K562 (cell line): Measurements from ENCODE around the gene TMEM214. TPM values are rescaled to one million over a fixed set of nuclear protein-coding genes. Genes with fewer than 3 reads are reported as not detected.

ENCODE experiments used
- BACH1 ChIP-seq: fragments of 200-800 bp; sonication (Bioruptor generic); IDR thresholded peaks from 2 replicates; pipeline ENCODE4 v1.6.1; 2016; ENCODE audit warnings: missing genetic modification characterization, missing compliant biosample characterization
- CHCHD3 ChIP-seq: fragments of 250-450 bp; sonication (Bioruptor Pico); IDR thresholded peaks from 2 replicates; pipeline ENCODE4 v2.1.2; 2022; ENCODE audit warnings: mild to moderate bottlenecking
- E2F3 ChIP-seq: fragments of 250-450 bp; sonication (Bioruptor Pico); IDR thresholded peaks from 2 replicates; pipeline ENCODE4 v1.4.0; 2020; ENCODE audit warnings: mild to moderate bottlenecking
- FOXJ2 ChIP-seq: fragments of 200-800 bp; sonication (Bioruptor generic); IDR thresholded peaks from 2 replicates; pipeline ENCODE4 v1.6.1; 2016; ENCODE audit warnings: missing genetic modification characterization, missing compliant biosample characterization
- HLTF ChIP-seq: fragments of 450-650 bp; IDR thresholded peaks from 2 replicates; pipeline ENCODE4 v1.6.1; 2016
- HSF4 ChIP-seq: fragments of 250-450 bp; sonication (Bioruptor Pico); IDR thresholded peaks from 2 replicates; pipeline ENCODE4 v2.1.2; 2022; ENCODE audit warnings: mild to moderate bottlenecking, moderate library complexity, borderline replicate concordance
- MAFK ChIP-seq: IDR thresholded peaks from 2 replicates; pipeline ENCODE4 v1.6.1; 2011; ENCODE audit warnings: low read length, improper control_type of control experiment
- MXI1 ChIP-seq: IDR thresholded peaks from 2 replicates; pipeline ENCODE4 v1.6.1; 2011; ENCODE audit warnings: low read depth, mild to moderate bottlenecking, improper control_type of control experiment, low read length
- OTX1 ChIP-seq: fragments of 450-650 bp; formaldehyde crosslinking; IDR thresholded peaks from 2 replicates; pipeline ENCODE4 v1.4.0; 2022; ENCODE audit warnings: mild to moderate bottlenecking
- POLR3A ChIP-seq: IDR thresholded peaks from 2 replicates; pipeline ENCODE4 v1.6.1; 2011; ENCODE audit warnings: borderline replicate concordance, mild to moderate bottlenecking, moderate library complexity; ENCODE audit not compliant: insufficient read length, insufficient read depth; ENCODE audit errors: extremely low read depth
- PRPF4 ChIP-seq: fragments of 200-400 bp; formaldehyde crosslinking; IDR thresholded peaks from one replicate; pipeline ENCODE4 v1.6.1; 2017; ENCODE audit warnings: low read length, low read depth, mild to moderate bottlenecking; ENCODE audit not compliant: insufficient read depth, poor library complexity, severe bottlenecking
- ZNF24 ChIP-seq: fragments of 450-650 bp; IDR thresholded peaks from 2 replicates; pipeline ENCODE4 v1.6.1; 2016
- ZNF57 ChIP-seq: fragments of 450-650 bp; formaldehyde crosslinking; IDR thresholded peaks from 2 replicates; pipeline ENCODE4 v1.4.0; 2020; ENCODE audit warnings: mild to moderate bottlenecking, moderate library complexity
- polyA plus RNA-seq, 8 experiments: library from polyadenylated mRNA; depleted of rRNA in 4 of 8; stranded (reverse) in 5 of 8; unstranded in 3 of 8; fragments of >200 nt; fragmentation: Nextera tagmentation in 2 of 8; fragmentation: Illumina TruSeq in 1 of 8; extraction: Ambion mirVana in 2 of 8; extraction: Trizol in 1 of 8; gene quantifications; 2 replicates each; pipeline versions ENCODE4 v1.2.1 to v1.2.3, GENCODE V29; 2011 to 2014; ENCODE audit warnings: inconsistent platforms in 1 of 8, missing spikeins in 1 of 8
- total RNA-seq, 7 experiments: library from RNA; depleted of rRNA in 6 of 7; stranded (reverse); fragments of >200 nt in 6 of 7; fragmentation: Illumina TruSeq in 2 of 7; extraction: Trizol in 2 of 7; gene quantifications; 2 replicates each; pipeline versions ENCODE4 v1.2.1 to v1.2.3, GENCODE V29; 2011 to 2021; ENCODE audit warnings: low replicate concordance in 1 of 7
- TF ChIP-seq, protein P1 (sequence below): IDR thresholded peaks from 2 replicates; pipeline ENCODE4 v1.6.1; 2012; ENCODE audit warnings: low read depth, low read length, improper control_type of control experiment, borderline replicate concordance
- TF ChIP-seq, protein P2 (sequence below): sonication (generic); formaldehyde crosslinking; IDR thresholded peaks from 2 replicates; pipeline ENCODE4 v1.8.0; 2022; ENCODE audit warnings: missing genetic modification reagents, mild to moderate bottlenecking, borderline replicate concordance
- TF ChIP-seq, protein P3 (sequence below), 2 experiments: fragments of 450-650 bp in 1 of 2; sonication (generic) in 1 of 2; formaldehyde crosslinking; conservative IDR thresholded peaks; 2 replicates each; pipeline versions ENCODE4 v1.4.0 to v1.8.1; 2020 to 2022; ENCODE audit warnings: mild to moderate bottlenecking in 1 of 2, missing genetic modification reagents in 1 of 2

The TMEM214 gene
- total and polyA plus RNA-seq, 9 of the 15 experiments (the other 6 are each of a cell fraction or from before 2014, with no cell fraction given) = 11.4 to 81.4 (median 44.1) TPM

DNA sequence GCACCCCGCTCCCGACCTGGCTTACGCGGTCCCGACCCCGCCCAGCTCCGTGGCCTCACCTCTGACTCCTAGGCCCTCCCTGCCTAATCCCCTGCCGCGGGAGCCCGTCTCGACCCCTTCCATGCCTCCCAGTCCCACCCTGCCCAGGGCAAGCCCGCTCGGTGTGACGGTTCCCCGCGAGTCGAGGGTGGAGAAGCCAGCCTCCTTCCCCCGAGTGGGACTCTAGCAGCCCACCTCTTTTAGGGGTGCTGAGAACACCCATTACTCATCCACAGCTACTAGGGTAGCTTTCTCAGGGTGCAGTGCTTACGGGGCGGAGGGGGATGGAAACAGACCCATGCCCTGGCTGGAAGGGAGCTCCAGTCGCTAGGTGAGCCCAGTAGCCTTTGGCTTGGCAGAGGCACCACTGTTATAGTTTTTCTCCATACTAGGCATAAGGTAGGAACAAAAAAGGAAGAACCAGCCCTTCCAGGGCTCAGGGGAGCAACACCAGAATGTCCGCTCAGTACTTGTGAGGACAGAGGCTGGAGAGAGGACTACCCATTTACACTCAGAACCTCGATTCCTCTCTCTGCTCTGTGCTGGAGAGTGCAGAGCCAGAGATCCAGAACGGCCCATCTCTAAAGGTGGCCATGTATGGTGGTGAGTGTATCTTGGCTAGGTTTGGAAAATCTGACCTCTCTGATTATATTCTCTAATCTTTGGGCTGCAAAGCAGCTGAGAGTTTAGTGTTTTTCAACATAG is 19.3 kb downstream of the TMEM214 start (continued):
- TF ChIP-seq ZNF24 (no peak), CHCHD3 (CRISPR knock-in tag) (no peak), HSF4 (CRISPR knock-in tag) (no peak), BACH1 (tag) (no peak), MXI1 (no peak), POLR3A (no peak), OTX1 (CRISPR knock-in tag) (0 out of 2 replicates have a peak, but pooled peaks have one; percentile 58), HLTF (no peak), PRPF4 (no peak), MAFK (no peak), E2F3 (CRISPR knock-in tag) (0 out of 2 replicates have a peak, but pooled peaks have one; percentile 41), ZNF57 (0 out of 2 replicates have a peak, but pooled peaks have one; percentile 45), FOXJ2 (tag) (no peak)
- TF ChIP-seq, protein P1, sequence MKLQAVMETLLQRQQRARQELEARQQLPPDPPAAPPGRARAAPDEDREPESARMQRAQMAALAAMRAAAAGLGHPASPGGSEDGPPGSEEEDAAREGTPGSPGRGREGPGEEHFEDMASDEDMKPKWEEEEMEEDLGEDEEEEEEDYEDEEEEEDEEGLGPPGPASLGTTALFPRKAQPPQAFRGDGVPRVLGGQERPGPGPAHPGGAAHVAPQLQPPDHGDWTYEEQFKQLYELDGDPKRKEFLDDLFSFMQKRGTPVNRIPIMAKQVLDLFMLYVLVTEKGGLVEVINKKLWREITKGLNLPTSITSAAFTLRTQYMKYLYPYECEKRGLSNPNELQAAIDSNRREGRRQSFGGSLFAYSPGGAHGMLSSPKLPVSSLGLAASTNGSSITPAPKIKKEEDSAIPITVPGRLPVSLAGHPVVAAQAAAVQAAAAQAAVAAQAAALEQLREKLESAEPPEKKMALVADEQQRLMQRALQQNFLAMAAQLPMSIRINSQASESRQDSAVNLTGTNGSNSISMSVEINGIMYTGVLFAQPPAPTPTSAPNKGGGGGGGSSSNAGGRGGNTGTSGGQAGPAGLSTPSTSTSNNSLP = no peak
- TF ChIP-seq, protein P2, sequence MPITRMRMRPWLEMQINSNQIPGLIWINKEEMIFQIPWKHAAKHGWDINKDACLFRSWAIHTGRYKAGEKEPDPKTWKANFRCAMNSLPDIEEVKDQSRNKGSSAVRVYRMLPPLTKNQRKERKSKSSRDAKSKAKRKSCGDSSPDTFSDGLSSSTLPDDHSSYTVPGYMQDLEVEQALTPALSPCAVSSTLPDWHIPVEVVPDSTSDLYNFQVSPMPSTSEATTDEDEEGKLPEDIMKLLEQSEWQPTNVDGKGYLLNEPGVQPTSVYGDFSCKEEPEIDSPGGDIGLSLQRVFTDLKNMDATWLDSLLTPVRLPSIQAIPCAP = no peak
- TF ChIP-seq, protein P3, sequence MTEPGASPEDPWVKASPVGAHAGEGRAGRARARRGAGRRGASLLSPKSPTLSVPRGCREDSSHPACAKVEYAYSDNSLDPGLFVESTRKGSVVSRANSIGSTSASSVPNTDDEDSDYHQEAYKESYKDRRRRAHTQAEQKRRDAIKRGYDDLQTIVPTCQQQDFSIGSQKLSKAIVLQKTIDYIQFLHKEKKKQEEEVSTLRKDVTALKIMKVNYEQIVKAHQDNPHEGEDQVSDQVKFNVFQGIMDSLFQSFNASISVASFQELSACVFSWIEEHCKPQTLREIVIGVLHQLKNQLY (CRISPR knock-in tag; conservative IDR thresholded peaks at IDR 0.05) = 0 out of 4 replicates have a peak, but pooled peaks of 1 of the 2 experiments have one; percentile 37
